Measurements from ENCODE around the gene SLC30A10.

DNA sequence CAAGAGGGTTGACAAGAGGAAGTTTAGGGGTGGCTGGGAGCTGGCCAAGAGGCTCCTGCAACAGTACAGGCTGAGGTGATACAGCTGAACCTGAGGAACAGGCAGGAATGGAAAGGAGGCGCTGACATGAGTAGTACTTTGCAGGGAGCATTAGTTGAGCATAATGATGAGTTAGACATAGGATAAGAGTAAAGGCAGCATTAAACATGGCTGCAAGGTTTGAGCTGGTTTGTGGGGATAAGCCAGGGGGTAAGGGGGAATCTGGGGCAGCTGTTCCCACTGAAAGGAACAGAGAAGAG, 20.6 kb downstream of the SLC30A10 start:
- TF ChIP-seq POLR2AphosphoS5 (IDR thresholded peaks at IDR 0.05; ENCODE audit: low read depth, low read length) (no peak), SIN3A (IDR thresholded peaks at IDR 0.05; ENCODE audit: borderline replicate concordance, insufficient read depth, low read length) (no peak), TAF1 (IDR thresholded peaks at IDR 0.05; ENCODE audit: borderline replicate concordance, insufficient read depth, low read length) (no peak), REST (IDR thresholded peaks at IDR 0.05; ENCODE audit: insufficient read depth in 1 of 2, low read depth in 2 of 2, low read length in 2 of 2) (no peak)
